H1 (cell line): ENCODE data around the gene OXNAD1. TPM values are rescaled to one million over a fixed set of nuclear protein-coding genes. Genes with fewer than 3 reads are reported as not detected.

Experiments
- CTCF ChIA-PET: fragments of 300-600 bp; sonication (Branson Sonifier 250); formaldehyde crosslinking; loops from one replicate; lab custom pipeline; 2021; ENCODE audit not compliant: partially characterized antibody; lab: Charles Lee
- POLR2A ChIA-PET: fragments of 300-600 bp; sonication (Branson Sonifier 250); formaldehyde crosslinking; loops from one replicate; lab custom pipeline; 2021; ENCODE audit warnings: inconsistent platforms; ENCODE audit not compliant: partially characterized antibody; lab: Charles Lee
- DNase-seq, 2 experiments: peaks; one replicate each; pipeline versions ENCODE4 v3.0.0 to v3.0.0-alpha.2; 2010 to 2022; ENCODE audit warnings: low spot score in 2 of 2, low read depth in 1 of 2, mixed read lengths in 1 of 2
- FAIRE-seq: peaks from 2 replicates; lab custom pipeline; 2011; peaks lifted over from hg19 to GRCh38; lab: Jason Lieb, UNC
- H2AFZ ChIP-seq: 2 replicates; pipeline ENCODE4 v1.8.1; 2012; ENCODE audit warnings: low read length, inconsistent platforms
- H2AK5ac ChIP-seq: 2 replicates; pipeline ENCODE4 v1.6.1; 2013; ENCODE audit warnings: low read depth, low read length
- H2BK120ac ChIP-seq: replicated peaks from 2 replicates; pipeline ENCODE3; 2013; ENCODE audit warnings: low read depth, low read length, inconsistent platforms
- H2BK12ac ChIP-seq: 2 replicates; pipeline ENCODE4 v1.6.1; 2013; ENCODE audit warnings: low read depth, low read length
- H2BK15ac ChIP-seq: 2 replicates; pipeline ENCODE4 v1.6.1; 2013; ENCODE audit warnings: low read length
- H2BK20ac ChIP-seq: 2 replicates; pipeline ENCODE4 v1.6.1; 2013; ENCODE audit warnings: low read length
- H2BK5ac ChIP-seq: 2 replicates; pipeline ENCODE4 v1.6.1; 2013; ENCODE audit warnings: low read depth, low read length
- H3K14ac ChIP-seq: 2 replicates; pipeline ENCODE4 v1.6.1; 2013; ENCODE audit warnings: inconsistent platforms; ENCODE audit not compliant: insufficient read length
- H3K18ac ChIP-seq: 2 replicates; pipeline ENCODE4 v1.6.1; 2013; ENCODE audit warnings: low read length; ENCODE audit errors: extremely low read depth
- H3K23ac ChIP-seq: 2 replicates; pipeline ENCODE4 v1.6.1; 2013; ENCODE audit warnings: inconsistent platforms; ENCODE audit not compliant: insufficient read length
- H3K23me2 ChIP-seq: 2 replicates; pipeline ENCODE4 v1.6.1; 2013; ENCODE audit warnings: low read depth, low read length
- H3K27ac ChIP-seq: 2 replicates; pipeline ENCODE4 v1.6.1; 2011; ENCODE audit warnings: low read depth, low read length, inconsistent platforms
- H3K27me3 ChIP-seq, 4 experiments: replicated peaks in 1 of 4; 1 replicate in 1 of 4; 2 replicates in 3 of 4; pipeline versions ENCODE4 v1.6.1 to v1.8.1; 2011 to 2013; ENCODE audit warnings: low read length in 3 of 4, mild to moderate bottlenecking in 3 of 4, inconsistent platforms in 2 of 4, mixed read lengths in 2 of 4, moderate library complexity in 1 of 4; ENCODE audit not compliant: control insufficient read depth in 3 of 4, insufficient read depth in 3 of 4; ENCODE audit errors: extremely low read depth in 1 of 4
- H3K36me3 ChIP-seq, 4 experiments: 2 replicates each; pipeline versions ENCODE4 v1.6.1 to v1.8.1; 2011 to 2013; ENCODE audit warnings: mild to moderate bottlenecking in 4 of 4, low read length in 3 of 4, moderate library complexity in 2 of 4, control low read depth in 1 of 4, inconsistent platforms in 1 of 4; ENCODE audit not compliant: insufficient read depth in 4 of 4, control insufficient read depth in 2 of 4
- H3K4ac ChIP-seq: replicated peaks from 2 replicates; pipeline ENCODE3; 2013; ENCODE audit warnings: low read length, low read depth, mixed read lengths, inconsistent platforms; ENCODE audit not compliant: insufficient read length
- H3K4me1 ChIP-seq, 4 experiments: replicated peaks in 1 of 4; 1 replicate in 1 of 4; 2 replicates in 3 of 4; pipeline versions ENCODE4 v1.6.1 to v1.8.1; 2011 to 2013; ENCODE audit warnings: low read length in 3 of 4, inconsistent platforms in 2 of 4, mixed read lengths in 1 of 4; ENCODE audit not compliant: insufficient read depth in 4 of 4, control insufficient read depth in 3 of 4
- H3K4me2 ChIP-seq, 2 experiments: 2 replicates each; pipeline versions ENCODE4 v1.6.1 to v1.8.1; 2011 to 2013; ENCODE audit warnings: low read depth in 2 of 2, low read length in 2 of 2, control low read depth in 1 of 2, inconsistent platforms in 1 of 2, mild to moderate bottlenecking in 1 of 2; ENCODE audit not compliant: insufficient read depth in 1 of 2
- H3K4me3 ChIP-seq, 4 experiments: fragments of 200-600, 300-600 bp in 1 of 4; sonication (generic), shearing (Covaris generic), sonication (Bioruptor Twin) in 1 of 4; 2 replicates each; pipeline versions ENCODE4 v1.5.1 to v1.8.1; 2011 to 2016; ENCODE audit warnings: low read length in 4 of 4, low read depth in 3 of 4, control low read depth in 2 of 4, inconsistent platforms in 2 of 4, mild to moderate bottlenecking in 2 of 4, mixed read lengths in 1 of 4, moderate library complexity in 1 of 4; ENCODE audit not compliant: insufficient read depth in 2 of 4; ENCODE audit errors: extremely low read depth in 1 of 4
- H3K56ac ChIP-seq: replicated peaks from 2 replicates; pipeline ENCODE3; 2013; ENCODE audit warnings: low read depth, mild to moderate bottlenecking, mixed read lengths, low read length, inconsistent platforms; ENCODE audit not compliant: insufficient read length
- H3K79me1 ChIP-seq: 2 replicates; pipeline ENCODE4 v1.6.1; 2013; ENCODE audit warnings: low read depth, low read length, control low read depth
- H3K79me2 ChIP-seq, 2 experiments: 2 replicates each; pipeline versions ENCODE4 v1.6.1 to v1.8.1; 2012 to 2013; ENCODE audit warnings: low read length in 2 of 2, mild to moderate bottlenecking in 2 of 2, inconsistent platforms in 1 of 2; ENCODE audit not compliant: insufficient read depth in 2 of 2, control insufficient read depth in 1 of 2
- H3K9ac ChIP-seq, 4 experiments: replicated peaks in 1 of 4; 1 replicate in 1 of 4; 2 replicates in 3 of 4; pipeline versions ENCODE4 v1.6.1 to v1.8.1; 2011 to 2013; ENCODE audit warnings: low read depth in 3 of 4, low read length in 3 of 4, control low read depth in 2 of 4, mild to moderate bottlenecking in 2 of 4, moderate library complexity in 2 of 4, inconsistent platforms in 1 of 4; ENCODE audit errors: extremely low read depth in 1 of 4
- H3K9me3 ChIP-seq, 2 experiments: 2 replicates each; pipeline versions ENCODE4 v1.6.1 to v1.8.1; 2012 to 2013; ENCODE audit warnings: mild to moderate bottlenecking in 2 of 2, moderate library complexity in 2 of 2, control low read depth in 1 of 2, inconsistent platforms in 1 of 2, low read depth in 1 of 2, low read length in 1 of 2, mixed read lengths in 1 of 2; ENCODE audit not compliant: insufficient read depth in 2 of 2
- H4K20me1 ChIP-seq, 2 experiments: replicated peaks in 1 of 2; 2 replicates each; pipeline versions ENCODE3 to v1.8.1; 2011 to 2013; ENCODE audit warnings: inconsistent platforms in 2 of 2, low read length in 2 of 2, mild to moderate bottlenecking in 1 of 2; ENCODE audit not compliant: insufficient read depth in 2 of 2, control insufficient read depth in 1 of 2
- H4K5ac ChIP-seq: 2 replicates; pipeline ENCODE4 v1.6.1; 2013; ENCODE audit warnings: low read length, low read depth, mixed read lengths, inconsistent platforms; ENCODE audit not compliant: insufficient read length
- H4K8ac ChIP-seq: 2 replicates; pipeline ENCODE4 v1.8.0; 2013; ENCODE audit warnings: mild to moderate bottlenecking, moderate library complexity, low read length, inconsistent platforms; ENCODE audit not compliant: insufficient read depth; ENCODE audit errors: extremely low read depth
- H4K91ac ChIP-seq: replicated peaks from 2 replicates; pipeline ENCODE3; 2013; ENCODE audit warnings: low read length, mixed read lengths, inconsistent platforms; ENCODE audit not compliant: insufficient read length
- BACH1 ChIP-seq: IDR thresholded peaks from 2 replicates; pipeline ENCODE4 v1.6.1; 2012; ENCODE audit warnings: low read length, improper control_type of control experiment
- CHD1 ChIP-seq: IDR thresholded peaks from 2 replicates; pipeline ENCODE4 v1.6.1; 2012; ENCODE audit warnings: low read depth, low read length, improper control_type of control experiment
- E2F6 ChIP-seq: IDR thresholded peaks from 2 replicates; pipeline ENCODE4 v1.6.1; 2012; ENCODE audit warnings: inconsistent platforms
- JUN ChIP-seq: IDR thresholded peaks from 2 replicates; pipeline ENCODE4 v1.6.1; 2011; ENCODE audit warnings: low read depth, mild to moderate bottlenecking, improper control_type of control experiment, low read length
- JUND ChIP-seq: IDR thresholded peaks from 2 replicates; pipeline ENCODE4 v1.6.1; 2011; ENCODE audit warnings: mild to moderate bottlenecking, improper control_type of control experiment, low read length
- KDM5A ChIP-seq: fragments of 200-600 bp; IDR thresholded peaks from 2 replicates; pipeline ENCODE4 v1.7.1; 2012; ENCODE audit warnings: mild to moderate bottlenecking, low read length, inconsistent platforms, mixed read lengths
- MAFK ChIP-seq: IDR thresholded peaks from 2 replicates; pipeline ENCODE4 v1.6.1; 2012; ENCODE audit warnings: low read depth, mild to moderate bottlenecking, improper control_type of control experiment, low read length
- RAD21 ChIP-seq, 2 experiments: IDR thresholded peaks in 1 of 2; conservative IDR thresholded peaks in 1 of 2; 2 replicates each; pipeline ENCODE4 v1.6.1; 2011; ENCODE audit warnings: low read depth in 2 of 2, low read length in 2 of 2, improper control_type of control experiment in 1 of 2, inconsistent platforms in 1 of 2, mild to moderate bottlenecking in 1 of 2, moderate library complexity in 1 of 2
- RBBP5 ChIP-seq: IDR thresholded peaks from 2 replicates; pipeline ENCODE4 v1.7.1; 2012; ENCODE audit warnings: low read depth, mild to moderate bottlenecking, inconsistent platforms, low read length, moderate library complexity, borderline replicate concordance
- SIN3A ChIP-seq, 2 experiments: IDR thresholded peaks in 1 of 2; conservative IDR thresholded peaks in 1 of 2; 2 replicates each; pipeline ENCODE4 v1.6.1; 2011 to 2012; ENCODE audit warnings: low read length in 2 of 2, improper control_type of control experiment in 1 of 2, low read depth in 1 of 2, mild to moderate bottlenecking in 1 of 2
- SP2 ChIP-seq: IDR thresholded peaks from 2 replicates; pipeline ENCODE4 v1.6.1; 2012; ENCODE audit warnings: mild to moderate bottlenecking, low read length, inconsistent platforms
- SP4 ChIP-seq: IDR thresholded peaks from 2 replicates; pipeline ENCODE4 v1.6.1; 2012; ENCODE audit warnings: low read length, inconsistent platforms
- SUZ12 ChIP-seq: fragments of 200-600 bp; sonication (generic); IDR thresholded peaks from 2 replicates; pipeline ENCODE4 v1.6.1; 2012; ENCODE audit warnings: mild to moderate bottlenecking, inconsistent platforms, low read length, moderate library complexity, mixed read lengths
- WGBS, 2 experiments: shearing (Covaris generic) in 1 of 2; methylation state at CpG; one replicate each; pipeline versions ENCODE4 v1.1.6 to v1.1.7; 2013 to 2015; ENCODE audit warnings: low lambda C conversion rate in 2 of 2, mixed read lengths in 2 of 2, inconsistent platforms in 1 of 2, low coverage in 1 of 2, missing lambda C conversion rate in 1 of 2; ENCODE audit not compliant: insufficient replicate concordance in 2 of 2, insufficient coverage in 1 of 2, insufficient read length in 1 of 2; ENCODE audit errors: extremely low coverage in 1 of 2, missing lambda C conversion rate in 1 of 2; 5-methylcytosine and 5-hydroxymethylcytosine counted together
- polyA plus RNA-seq, 7 experiments: library from polyadenylated mRNA; depleted of rRNA in 3 of 7; stranded (reverse) in 5 of 7; unstranded in 2 of 7; fragments of >200 nt in 5 of 7; fragments of 200-250 nt in 2 of 7; gene quantifications; 1 replicate in 5 of 7; 2 replicates in 1 of 7; 4 replicates in 1 of 7; pipeline versions ENCODE4 v1.2.1 to v1.2.3, GENCODE V29; 2011 to 2013; ENCODE audit warnings: missing spikeins in 2 of 7, mixed read lengths in 2 of 7
- total RNA-seq: library from RNA; stranded (reverse); fragmentation: NEBNext Ultra II Directional; extraction: Animal tissue kit (Norgen Biotek cat#: 25700); gene quantifications from 2 replicates; pipeline ENCODE4 v1.2.1, GENCODE V29; 2021

Gene OXNAD1
- total and polyA plus RNA-seq, 2 of the 8 experiments (the other 6 are each of a cell fraction or from before 2014, with no cell fraction given) = 14.9 to 24.8 TPM

GRCh38 chr3:16316396-16316795 lies 51.4 kb downstream of the OXNAD1 start:
- Histone ChIP-seq H4K8ac (no peak overlapping the region), H3K4me3 (no peak overlapping the region), H2BK12ac (no peak overlapping the region), H4K5ac (no peak overlapping the region), H3K56ac (no peak overlapping the region), H2BK5ac (no peak overlapping the region; the same call in 1 of the 2 replicates), H2BK120ac (no peak overlapping the region), H2BK15ac (no peak overlapping the region), H4K20me1 (no peaks in the 10 kb centered on the region), H2AK5ac (no peak overlapping the region), H3K4me2 (no peak overlapping the region), H3K79me1 (0 out of 2 replicates have a peak, but pooled peaks cover 2% of the 10 kb centered on the region), H3K36me3 (peaks cover 0 to 8% (median 2%) of the 10 kb centered on the region in 4 experiments; a peak in 3 of 8 replicates), H3K27ac (no peak overlapping the region), H4K91ac (no peak overlapping the region), H2BK20ac (no peak overlapping the region), H3K9ac (no peak overlapping the region), H2AFZ (no peak overlapping the region), H3K14ac (no peak overlapping the region), H3K79me2 (no peaks in the 10 kb centered on the region), H3K18ac (no peak overlapping the region), H3K23ac (no peak overlapping the region), H3K4ac (no peak overlapping the region), H3K27me3 (no peaks in the 10 kb centered on the region), H3K4me1 (no peaks in the 10 kb centered on the region), H3K9me3 (no peaks in the 10 kb centered on the region), H3K23me2 (no peaks in the 10 kb centered on the region)
- POLR2A ChIA-PET = interaction anchor here (1.0 to 1.2 kb wide), 2 partner anchors 9 to 12 kb away, joined by 4 to 5 read pairs; no protein-coding TSS in a partner anchor
- CTCF ChIA-PET = interaction anchor here (0.7 to 6.8 kb wide), 8 partner anchors 9 to 233 kb away, joined by 3 to 106 read pairs (median 4); no protein-coding TSS in a partner anchor
- WGBS, 2 experiments = 76% methylated on average over 3 of the region's 3 CpGs; no CpG with 5 or more reads in 1 of the 2 experiments
- DNase-seq (no peak), FAIRE-seq (no peak)
- TF ChIP-seq JUND (no peak), KDM5A (no peak), SP2 (no peak), E2F6 (no peak), SUZ12 (no peak), JUN (no peak), MAFK (no peak), SP4 (no peak), RBBP5 (no peak), RAD21 (IDR thresholded peaks at IDR 0.05 in 1 of 2, conservative IDR thresholded peaks at IDR 0.05 in 1 of 2; ENCODE audit: low read depth in 2 of 2, low read length in 2 of 2) (no peak), SIN3A (conservative IDR thresholded peaks at IDR 0.05 in 1 of 2, IDR thresholded peaks at IDR 0.05 in 1 of 2; ENCODE audit: low read depth in 1 of 2, low read length in 2 of 2) (no peak), BACH1 (no peak), CHD1 (no peak)
